ENCODE measurements around the gene KLC1. TPM values are rescaled to one million over a fixed set of nuclear protein-coding genes. Genes with fewer than 3 reads are reported as not detected.

Gene KLC1
- total and polyA plus RNA-seq, 2 donors (not counting 1 experiment from before 2014, with no cell fraction given) = 102 to 243 TPM

DNA sequence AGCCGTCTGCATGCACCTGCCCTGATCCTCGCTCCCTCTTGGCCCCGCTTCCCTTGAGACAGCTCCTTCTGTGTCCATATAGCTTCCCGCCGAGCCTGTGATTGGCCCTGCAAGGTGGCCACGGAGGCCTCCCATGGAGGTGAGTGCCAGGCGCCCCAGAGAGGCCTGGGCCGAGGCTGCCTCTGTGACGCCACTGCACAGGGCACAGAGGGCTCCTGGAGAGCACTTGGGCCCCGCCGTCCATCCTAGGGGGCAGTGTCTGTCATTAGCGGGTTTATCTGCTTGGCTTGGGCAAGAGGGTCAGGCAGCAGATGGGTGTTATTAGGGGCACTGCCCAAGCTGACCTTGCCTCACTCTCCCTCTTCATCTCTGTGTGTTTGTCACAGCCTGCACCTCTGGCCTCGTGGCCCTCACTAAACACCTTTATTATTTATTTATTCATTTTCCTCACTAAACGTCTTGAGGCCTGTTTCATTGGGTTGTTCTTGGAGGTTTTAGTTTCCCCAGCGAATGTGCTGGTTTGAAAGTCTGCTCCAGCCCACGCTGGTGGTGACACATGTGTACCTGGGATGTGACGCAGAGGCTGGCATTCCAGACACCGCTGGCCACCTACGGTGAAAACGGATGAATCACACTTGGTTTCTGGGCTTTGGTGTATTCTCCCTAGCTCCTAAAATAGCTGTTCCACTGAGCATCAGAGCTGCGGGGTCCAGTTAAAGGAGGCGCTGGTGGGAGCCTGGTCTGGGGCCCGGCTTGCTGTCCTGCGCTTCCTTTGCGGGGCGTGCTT is 92.5 kb downstream of the KLC1 start:
- CTCF ChIA-PET = interaction anchor here (0.6 kb wide), 1 partner anchor 363 kb away, joined by 3 read pairs; no protein-coding TSS in a partner anchor

DNA sequence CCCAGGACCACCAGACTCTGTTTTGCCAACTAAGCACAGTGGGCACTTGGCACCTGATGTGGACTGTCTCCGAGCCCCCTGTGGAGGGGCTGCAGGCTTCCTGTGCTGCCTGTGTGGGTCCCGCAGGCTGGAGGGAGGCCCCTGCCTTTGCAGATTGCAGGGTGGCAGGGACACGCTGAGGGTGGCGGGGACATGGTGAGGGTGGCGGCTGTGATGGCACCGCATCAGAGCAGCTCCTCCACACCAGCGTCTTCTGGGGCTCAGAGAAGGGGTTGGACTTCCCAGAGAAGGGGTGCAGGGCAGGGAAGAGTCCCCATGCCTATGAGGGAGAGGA is 94.7 kb downstream of the KLC1 start:
- Mint-ChIP-seq H3K4me3 (no peak overlapping the region), H3K27me3 (no peaks in the 10 kb centered on the region), H3K4me1 (peaks cover 5% of the 10 kb centered on the region), H3K9me3 (ENCODE audit: insufficient read depth) (no peaks in the 10 kb centered on the region), H3K27ac (no peak overlapping the region)
- Histone ChIP-seq H3K4me3 (ENCODE audit: control extremely low read depth in 1 of 5, extremely low read depth in 1 of 5, insufficient read depth in 1 of 5, low read depth in 2 of 5, low read length in 4 of 5) (no peak overlapping the region), H4K20me1 (ENCODE audit: control insufficient read depth, insufficient read depth, low read length, poor library complexity, severe bottlenecking) (peaks cover 23% of the 10 kb centered on the region), H3K79me2 (ENCODE audit: control insufficient read depth, insufficient read depth, low read length) (peaks cover 13% of the 10 kb centered on the region), H3K36me3 (replicated peaks in 1 of 2; ENCODE audit: control extremely low read depth in 1 of 2, control insufficient read depth in 1 of 2, extremely low read depth in 1 of 2, insufficient read depth in 2 of 2, low read length in 1 of 2) (peaks cover 0 to under 1% of the 10 kb centered on the region in 2 experiments), H3K9ac (ENCODE audit: low read length) (no peak overlapping the region), H2AFZ (ENCODE audit: insufficient read depth, low read depth, low read length, poor library complexity, severe bottlenecking) (no peak overlapping the region), H3K4me2 (replicated peaks; ENCODE audit: low read depth, low read length, poor library complexity, severe bottlenecking) (no peak overlapping the region), H3K27ac (ENCODE audit: low read length in 2 of 2) (no peak overlapping the region), H3K9me3 (ENCODE audit: control extremely low read depth in 1 of 3, control insufficient read depth in 2 of 3, insufficient read depth in 1 of 3, low read length in 2 of 3) (no peaks in the 10 kb centered on the region), H3K27me3 (replicated peaks in 1 of 4; ENCODE audit: control extremely low read depth in 1 of 4, control insufficient read depth in 3 of 4, insufficient read depth in 4 of 4, low read length in 3 of 4) (no peaks in the 10 kb centered on the region), H3K4me1 (ENCODE audit: control insufficient read depth in 2 of 2, insufficient read depth in 2 of 2, low read length in 2 of 2) (peaks cover 0 to 2% of the 10 kb centered on the region in 2 donors)
- POLR2A ChIA-PET = no interaction called here
- ATAC-seq (ENCODE audit: low read depth) (no peak), DNase-seq (no peak)
- no peak for TF ChIP-seq EZH2 (IDR thresholded peaks at IDR 0.05; ENCODE audit: borderline replicate concordance, insufficient read depth, low read depth, low read length, poor library complexity, severe bottlenecking)
- TF ChIP-seq, protein P1, sequence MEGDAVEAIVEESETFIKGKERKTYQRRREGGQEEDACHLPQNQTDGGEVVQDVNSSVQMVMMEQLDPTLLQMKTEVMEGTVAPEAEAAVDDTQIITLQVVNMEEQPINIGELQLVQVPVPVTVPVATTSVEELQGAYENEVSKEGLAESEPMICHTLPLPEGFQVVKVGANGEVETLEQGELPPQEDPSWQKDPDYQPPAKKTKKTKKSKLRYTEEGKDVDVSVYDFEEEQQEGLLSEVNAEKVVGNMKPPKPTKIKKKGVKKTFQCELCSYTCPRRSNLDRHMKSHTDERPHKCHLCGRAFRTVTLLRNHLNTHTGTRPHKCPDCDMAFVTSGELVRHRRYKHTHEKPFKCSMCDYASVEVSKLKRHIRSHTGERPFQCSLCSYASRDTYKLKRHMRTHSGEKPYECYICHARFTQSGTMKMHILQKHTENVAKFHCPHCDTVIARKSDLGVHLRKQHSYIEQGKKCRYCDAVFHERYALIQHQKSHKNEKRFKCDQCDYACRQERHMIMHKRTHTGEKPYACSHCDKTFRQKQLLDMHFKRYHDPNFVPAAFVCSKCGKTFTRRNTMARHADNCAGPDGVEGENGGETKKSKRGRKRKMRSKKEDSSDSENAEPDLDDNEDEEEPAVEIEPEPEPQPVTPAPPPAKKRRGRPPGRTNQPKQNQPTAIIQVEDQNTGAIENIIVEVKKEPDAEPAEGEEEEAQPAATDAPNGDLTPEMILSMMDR (IDR thresholded peaks at IDR 0.05) = no peak
- CTCF ChIA-PET = interaction anchor here (1.1 kb wide), 1 partner anchor 14 kb away, joined by 3 read pairs; no protein-coding TSS in a partner anchor
- intact Hi-C loops (cut with micrococcal nuclease) = no loop called here
- 94% methylated on average over 6 of the region's 7 CpGs for WGBS (ENCODE audit: insufficient coverage)

More for the DNA sequence above, 92.5 kb downstream of the KLC1 start:
- TF ChIP-seq EZH2 (IDR thresholded peaks at IDR 0.05; ENCODE audit: borderline replicate concordance, insufficient read depth, low read depth, low read length, poor library complexity, severe bottlenecking) = no peak
- TF ChIP-seq, protein P1 (IDR thresholded peaks at IDR 0.05) = no peak
- Mint-ChIP-seq H3K27ac (no peak overlapping the region), H3K27me3 (no peaks in the 10 kb centered on the region), H3K4me3 (no peak overlapping the region), H3K9me3 (ENCODE audit: insufficient read depth) (no peaks in the 10 kb centered on the region), H3K4me1 (peaks cover 23% of the 10 kb centered on the region)
- H2AFZ ChIP-seq (ENCODE audit: insufficient read depth, low read depth, low read length, poor library complexity, severe bottlenecking) = no peak overlapping the region
- no peaks in the 10 kb centered on the region for H3K36me3 ChIP-seq (replicated peaks in 1 of 2; ENCODE audit: control extremely low read depth in 1 of 2, control insufficient read depth in 1 of 2, extremely low read depth in 1 of 2, insufficient read depth in 2 of 2, low read length in 1 of 2)
- no peak overlapping the region for H3K4me2 ChIP-seq (replicated peaks; ENCODE audit: low read depth, low read length, poor library complexity, severe bottlenecking)
- peaks cover 4 to 6% of the 10 kb centered on the region in 2 donors for H3K4me1 ChIP-seq (ENCODE audit: control insufficient read depth in 2 of 2, insufficient read depth in 2 of 2, low read length in 2 of 2)
- H3K9me3 ChIP-seq (ENCODE audit: control extremely low read depth in 1 of 3, control insufficient read depth in 2 of 3, insufficient read depth in 1 of 3, low read length in 2 of 3) = no peaks in the 10 kb centered on the region
- ATAC-seq (ENCODE audit: low read depth) (no peak), DNase-seq (no peak)
- H3K9ac ChIP-seq (ENCODE audit: low read length) = no peak overlapping the region
- H3K4me3 ChIP-seq (ENCODE audit: control extremely low read depth in 1 of 5, extremely low read depth in 1 of 5, insufficient read depth in 1 of 5, low read depth in 2 of 5, low read length in 4 of 5) = no peak overlapping the region
- no peaks in the 10 kb centered on the region for H3K27me3 ChIP-seq (replicated peaks in 1 of 4; ENCODE audit: control extremely low read depth in 1 of 4, control insufficient read depth in 3 of 4, insufficient read depth in 4 of 4, low read length in 3 of 4)
- peaks cover 31% of the 10 kb centered on the region for H4K20me1 ChIP-seq (ENCODE audit: control insufficient read depth, insufficient read depth, low read length, poor library complexity, severe bottlenecking)
- intact Hi-C loops (cut with micrococcal nuclease) = no loop called here
- H3K27ac ChIP-seq (ENCODE audit: low read length in 2 of 2) = no peak overlapping the region
- 98% methylated on average over 19 of the region's 26 CpGs for WGBS (ENCODE audit: insufficient coverage)
- POLR2A ChIA-PET = no interaction called here
- H3K79me2 ChIP-seq (ENCODE audit: control insufficient read depth, insufficient read depth, low read length) = peaks cover 33% of the 10 kb centered on the region

All from B cell (primary cell).